Peyer's patch (tissue), 4 donors: Measurements from ENCODE around the gene KLHL30.

Experiments used
- POLR2A ChIP-seq, 2 donors: fragments of 450-650 bp; IDR thresholded peaks; one replicate each; pipeline ENCODE4 v1.5.1; 2017; ENCODE audit warnings: antibody characterized with exemption in 2 of 2, mild to moderate bottlenecking in 2 of 2, moderate library complexity in 2 of 2
- TF ChIP-seq, protein P1 (sequence below), 6 experiments: fragments of 450-650 bp in 4 of 6; fragments of 200-600 bp in 2 of 6; sonication (generic) in 1 of 6; IDR thresholded peaks; one replicate each; pipeline ENCODE4 v1.5.1; 2017 to 2019; ENCODE audit warnings: antibody characterized with exemption in 6 of 6, mild to moderate bottlenecking in 3 of 6, moderate library complexity in 1 of 6

DNA sequence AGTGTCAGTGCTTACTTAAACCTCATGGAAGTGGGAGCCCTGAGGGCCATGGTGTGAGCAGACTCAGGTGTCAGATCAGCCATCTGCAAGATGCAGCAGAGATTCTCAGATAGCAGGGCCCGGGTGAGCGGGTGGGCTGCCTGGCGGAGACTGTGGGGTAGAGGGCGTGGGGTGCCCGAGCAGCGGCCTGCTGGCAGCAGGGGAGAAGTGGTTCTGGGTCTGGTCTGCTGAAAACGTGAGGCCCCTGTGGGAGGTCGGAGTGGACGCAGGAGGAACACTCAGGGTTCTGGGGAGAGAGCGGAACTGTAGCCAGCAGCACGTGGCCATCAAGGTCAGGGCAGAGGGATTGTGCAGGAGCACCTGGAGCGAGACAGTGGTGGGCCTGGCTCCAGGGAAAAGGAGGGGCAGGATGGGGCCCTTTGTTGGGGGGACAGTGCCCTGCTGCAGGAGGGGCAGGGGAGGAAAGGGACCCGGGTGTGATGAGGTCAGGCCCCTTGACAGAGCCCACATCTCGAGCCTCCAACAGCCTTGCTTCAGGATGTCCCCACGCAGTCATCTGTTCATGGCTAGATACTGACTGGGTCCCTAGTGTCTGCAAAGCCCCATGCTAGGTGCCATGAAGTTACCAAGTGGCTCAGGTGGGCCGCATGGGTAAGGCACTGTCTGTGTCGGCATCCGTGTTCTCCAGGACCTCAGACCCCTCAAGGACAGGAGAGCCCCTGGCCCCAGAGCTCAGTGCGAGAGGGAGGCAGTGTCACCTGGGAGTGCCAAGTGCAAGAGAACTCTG is 41.1 kb upstream of the KLHL30 start:
- TF ChIP-seq, protein P1, sequence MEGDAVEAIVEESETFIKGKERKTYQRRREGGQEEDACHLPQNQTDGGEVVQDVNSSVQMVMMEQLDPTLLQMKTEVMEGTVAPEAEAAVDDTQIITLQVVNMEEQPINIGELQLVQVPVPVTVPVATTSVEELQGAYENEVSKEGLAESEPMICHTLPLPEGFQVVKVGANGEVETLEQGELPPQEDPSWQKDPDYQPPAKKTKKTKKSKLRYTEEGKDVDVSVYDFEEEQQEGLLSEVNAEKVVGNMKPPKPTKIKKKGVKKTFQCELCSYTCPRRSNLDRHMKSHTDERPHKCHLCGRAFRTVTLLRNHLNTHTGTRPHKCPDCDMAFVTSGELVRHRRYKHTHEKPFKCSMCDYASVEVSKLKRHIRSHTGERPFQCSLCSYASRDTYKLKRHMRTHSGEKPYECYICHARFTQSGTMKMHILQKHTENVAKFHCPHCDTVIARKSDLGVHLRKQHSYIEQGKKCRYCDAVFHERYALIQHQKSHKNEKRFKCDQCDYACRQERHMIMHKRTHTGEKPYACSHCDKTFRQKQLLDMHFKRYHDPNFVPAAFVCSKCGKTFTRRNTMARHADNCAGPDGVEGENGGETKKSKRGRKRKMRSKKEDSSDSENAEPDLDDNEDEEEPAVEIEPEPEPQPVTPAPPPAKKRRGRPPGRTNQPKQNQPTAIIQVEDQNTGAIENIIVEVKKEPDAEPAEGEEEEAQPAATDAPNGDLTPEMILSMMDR (IDR thresholded peaks at IDR 0.05): no peak
- TF ChIP-seq POLR2A (IDR thresholded peaks at IDR 0.05): no peak
